Measurements from ENCODE around the gene CTNNA1.

Gene CTNNA1

DNA sequence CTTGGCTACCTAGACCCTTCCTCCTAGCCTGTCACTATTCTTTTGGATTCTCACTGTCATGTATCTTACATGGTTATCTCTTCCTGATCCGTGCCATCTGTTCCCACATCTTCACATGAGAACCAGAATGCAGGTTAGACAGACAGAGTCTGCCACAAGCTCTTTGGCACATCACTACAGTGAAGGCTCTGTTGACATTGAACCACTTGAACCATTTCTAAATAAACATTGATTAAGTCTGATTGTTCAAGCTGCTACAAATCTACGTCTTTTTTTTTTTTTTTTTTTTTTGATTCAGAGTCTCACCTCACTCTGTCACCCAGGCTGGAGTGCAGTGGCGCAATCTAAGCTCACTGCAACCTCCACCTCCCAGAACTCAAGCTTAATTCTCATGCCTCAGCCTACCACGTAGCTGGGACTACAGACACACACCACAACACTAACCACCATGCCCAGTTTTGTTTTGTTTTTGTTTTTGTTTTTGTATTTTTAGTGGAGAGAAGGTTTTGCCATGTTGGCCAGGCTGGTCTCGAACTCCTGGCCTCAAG, 207.0 kb downstream of the CTNNA1 start (continued):
- no peak for TF ChIP-seq ZNF148 (tag by site-specific recombination; IDR thresholded peaks at IDR 0.05; ENCODE audit: borderline replicate concordance)

- Histone ChIP-seq H3K4me1 (ENCODE audit: control insufficient read depth, insufficient read depth, low read length) (no peaks in the 10 kb centered on the region), H3K36me3 (ENCODE audit: control insufficient read depth in 2 of 2, insufficient read depth in 1 of 2, low read length in 2 of 2) (no peaks in the 10 kb centered on the region), H3K27ac (ENCODE audit: extremely low read depth, low read depth, low read length) (no peak overlapping the region), H3K4me3 (ENCODE audit: low read depth, low read length) (no peak overlapping the region), H3K9me3 (ENCODE audit: control insufficient read depth, insufficient read depth, low read depth, low read length) (no peaks in the 10 kb centered on the region)
- POLR2A ChIA-PET, result no interaction called here
- TF ChIP-seq, protein P1, sequence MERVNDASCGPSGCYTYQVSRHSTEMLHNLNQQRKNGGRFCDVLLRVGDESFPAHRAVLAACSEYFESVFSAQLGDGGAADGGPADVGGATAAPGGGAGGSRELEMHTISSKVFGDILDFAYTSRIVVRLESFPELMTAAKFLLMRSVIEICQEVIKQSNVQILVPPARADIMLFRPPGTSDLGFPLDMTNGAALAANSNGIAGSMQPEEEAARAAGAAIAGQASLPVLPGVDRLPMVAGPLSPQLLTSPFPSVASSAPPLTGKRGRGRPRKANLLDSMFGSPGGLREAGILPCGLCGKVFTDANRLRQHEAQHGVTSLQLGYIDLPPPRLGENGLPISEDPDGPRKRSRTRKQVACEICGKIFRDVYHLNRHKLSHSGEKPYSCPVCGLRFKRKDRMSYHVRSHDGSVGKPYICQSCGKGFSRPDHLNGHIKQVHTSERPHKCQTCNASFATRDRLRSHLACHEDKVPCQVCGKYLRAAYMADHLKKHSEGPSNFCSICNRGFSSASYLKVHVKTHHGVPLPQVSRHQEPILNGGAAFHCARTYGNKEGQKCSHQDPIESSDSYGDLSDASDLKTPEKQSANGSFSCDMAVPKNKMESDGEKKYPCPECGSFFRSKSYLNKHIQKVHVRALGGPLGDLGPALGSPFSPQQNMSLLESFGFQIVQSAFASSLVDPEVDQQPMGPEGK (tag by site-specific recombination; IDR thresholded peaks at IDR 0.05), result no peak
- TF ChIP-seq, protein P2, sequence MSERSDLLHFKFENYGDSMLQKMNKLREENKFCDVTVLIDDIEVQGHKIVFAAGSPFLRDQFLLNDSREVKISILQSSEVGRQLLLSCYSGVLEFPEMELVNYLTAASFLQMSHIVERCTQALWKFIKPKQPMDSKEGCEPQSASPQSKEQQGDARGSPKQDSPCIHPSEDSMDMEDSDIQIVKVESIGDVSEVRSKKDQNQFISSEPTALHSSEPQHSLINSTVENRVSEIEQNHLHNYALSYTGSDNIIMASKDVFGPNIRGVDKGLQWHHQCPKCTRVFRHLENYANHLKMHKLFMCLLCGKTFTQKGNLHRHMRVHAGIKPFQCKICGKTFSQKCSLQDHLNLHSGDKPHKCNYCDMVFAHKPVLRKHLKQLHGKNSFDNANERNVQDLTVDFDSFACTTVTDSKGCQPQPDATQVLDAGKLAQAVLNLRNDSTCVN (tag by site-specific recombination; optimal IDR thresholded peaks at IDR 0.05), result no peak
- TF ChIP-seq ZNF292 (tag by site-specific recombination; IDR thresholded peaks at IDR 0.05; ENCODE audit: borderline replicate concordance, low read depth), result no peak
- no peak for TF ChIP-seq SP2 (tag by site-specific recombination; IDR thresholded peaks at IDR 0.05)
- no peak for TF ChIP-seq KLF8 (tag by site-specific recombination; IDR thresholded peaks at IDR 0.05)
- no peak for TF ChIP-seq ZNF510 (tag by site-specific recombination; IDR thresholded peaks at IDR 0.05; ENCODE audit: insufficient replicate concordance)
- CTCF ChIA-PET, result interaction anchor here (0.6 to 1.2 kb wide), 2 partner anchors 11 to 202 kb away, joined by 3 read pairs; no protein-coding TSS in a partner anchor
Measured at GRCh38 chr5:138961221-138961620, 208.0 kb downstream of the CTNNA1 start.

GRCh38 chr5:138961729-138962128, 208.5 kb downstream of the CTNNA1 start:
- Histone ChIP-seq H3K9me3 (ENCODE audit: control insufficient read depth, insufficient read depth, low read depth, low read length) (no peaks in the 10 kb centered on the region), H3K27ac (ENCODE audit: extremely low read depth, low read depth, low read length) (no peak overlapping the region), H3K4me1 (ENCODE audit: control insufficient read depth, insufficient read depth, low read length) (no peaks in the 10 kb centered on the region), H3K36me3 (ENCODE audit: control insufficient read depth in 2 of 2, insufficient read depth in 1 of 2, low read length in 2 of 2) (no peaks in the 10 kb centered on the region), H3K4me3 (ENCODE audit: low read depth, low read length) (no peak overlapping the region)
- ChIA-PET CTCF (interaction anchor here (0.6 to 1.2 kb wide), 3 partner anchors 10 to 202 kb away, joined by 3 to 6 read pairs (median 3); no protein-coding TSS in a partner anchor), POLR2A (interaction anchor here (0.6 kb wide), 1 partner anchor 52 kb away, joined by 4 read pairs; no protein-coding TSS in a partner anchor)
- TF ChIP-seq ZNF354C (tag by site-specific recombination; IDR thresholded peaks at IDR 0.05; ENCODE audit: borderline replicate concordance, low read depth), result no peak
- TF ChIP-seq ZNF114 (tag by site-specific recombination; IDR thresholded peaks at IDR 0.05), result no peak
- no peak for TF ChIP-seq ZNF600 (tag by site-specific recombination; IDR thresholded peaks at IDR 0.05)
- no peak for TF ChIP-seq ELK4 (IDR thresholded peaks at IDR 0.05; ENCODE audit: borderline replicate concordance, low read depth, low read length)
- no peak for TF ChIP-seq ZBTB17 (tag by site-specific recombination; IDR thresholded peaks at IDR 0.05)
- peak; percentile 85 for TF ChIP-seq PRDM1 (tag by site-specific recombination; IDR thresholded peaks at IDR 0.05)

All from HEK293 (cell line).